Activated T-cell treated with anti-CD3 and anti-CD28 coated beads for 48 hours (primary cell): ENCODE data around the gene TNRC6C.
"Not testable (repeated sequence)": the region's sequence is repeated elsewhere in the genome, so short reads cannot be mapped to it uniquely, and the experiment has no call there.

ENCODE experiments used
- DNase-seq: peaks from one replicate; pipeline ENCODE4 v3.0.0-alpha.2; 2020; ENCODE audit warnings: low read depth

TNRC6C gene

DNA sequence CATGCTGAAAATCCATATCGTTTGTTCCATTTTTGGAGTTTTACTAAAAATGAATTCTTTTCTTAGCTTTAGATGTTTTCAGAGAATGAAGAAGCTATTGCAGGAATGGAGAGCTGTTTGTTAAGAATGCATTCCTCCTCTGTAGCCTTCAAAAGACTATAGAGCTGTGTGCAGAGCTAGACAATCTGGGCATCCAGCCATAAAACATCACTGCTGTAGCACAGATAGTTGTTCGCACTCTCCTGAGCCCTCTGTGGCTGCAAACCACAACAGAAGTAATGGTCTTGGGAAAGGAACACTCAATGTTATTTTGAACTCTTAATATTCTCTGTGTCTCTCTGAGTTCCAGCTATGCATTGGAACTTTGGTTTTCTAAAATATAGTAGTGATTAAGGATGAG is 4.9 kb downstream of the TNRC6C start:
- DNase-seq = no peak

DNA sequence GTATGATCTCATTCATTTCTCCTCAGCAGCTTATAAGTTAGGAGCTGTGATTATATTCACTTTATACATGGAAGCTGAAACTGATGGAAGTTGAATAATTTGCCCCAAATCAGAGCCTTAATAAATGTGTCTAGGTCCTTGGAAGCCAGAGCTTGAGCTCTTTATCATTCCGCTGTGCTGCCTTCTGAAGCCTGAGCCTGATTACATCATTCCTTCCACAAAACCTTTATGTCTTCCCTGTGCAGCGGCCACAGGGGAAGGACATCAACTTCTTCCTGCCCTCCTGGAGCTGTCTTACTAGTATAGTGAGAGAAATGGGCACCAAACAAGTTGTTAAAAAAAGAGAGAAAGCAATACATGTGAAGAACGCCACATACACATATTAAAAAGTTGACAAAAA is 6.8 kb downstream of the TNRC6C start:
- no peak for DNase-seq

DNA sequence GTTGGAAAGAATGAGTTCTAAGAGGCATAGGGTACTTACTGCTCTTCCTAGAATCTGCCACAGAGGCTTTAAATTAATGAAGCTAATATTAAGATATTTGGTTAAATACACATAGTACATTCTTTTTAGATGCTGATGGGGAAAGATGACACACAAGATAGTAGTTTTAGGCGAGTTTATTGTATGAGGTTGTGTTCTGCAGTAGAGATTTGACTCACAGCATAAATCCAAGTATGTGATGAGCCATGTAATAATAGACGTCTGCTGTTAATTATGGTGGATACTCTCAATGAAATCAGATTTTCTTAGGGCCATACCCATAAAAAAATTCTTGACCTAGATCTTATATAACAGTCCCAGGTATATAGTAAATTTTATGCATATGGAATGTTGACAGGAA is 8.0 kb downstream of the TNRC6C start:
- DNase-seq = no peak

DNA sequence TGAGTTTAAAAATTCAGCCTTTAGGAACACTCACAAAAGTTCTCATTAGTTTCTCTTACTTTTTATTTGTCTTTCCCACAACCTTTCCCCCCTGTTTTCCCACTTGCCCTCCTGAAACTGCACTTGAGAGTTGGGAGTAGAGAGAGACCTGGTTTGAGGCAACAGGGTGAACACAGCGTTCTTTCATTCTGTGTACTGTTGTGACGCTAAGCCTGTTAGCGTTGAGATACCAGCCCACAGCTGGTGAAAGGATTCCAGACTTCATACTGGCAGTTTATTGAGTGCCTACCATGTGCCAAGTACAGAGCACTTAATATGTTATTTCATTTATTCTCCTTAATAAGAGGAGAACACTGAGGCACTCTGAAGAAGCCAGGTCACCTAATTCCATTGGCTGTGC is 10.3 kb downstream of the TNRC6C start:
- DNase-seq = no peak

DNA sequence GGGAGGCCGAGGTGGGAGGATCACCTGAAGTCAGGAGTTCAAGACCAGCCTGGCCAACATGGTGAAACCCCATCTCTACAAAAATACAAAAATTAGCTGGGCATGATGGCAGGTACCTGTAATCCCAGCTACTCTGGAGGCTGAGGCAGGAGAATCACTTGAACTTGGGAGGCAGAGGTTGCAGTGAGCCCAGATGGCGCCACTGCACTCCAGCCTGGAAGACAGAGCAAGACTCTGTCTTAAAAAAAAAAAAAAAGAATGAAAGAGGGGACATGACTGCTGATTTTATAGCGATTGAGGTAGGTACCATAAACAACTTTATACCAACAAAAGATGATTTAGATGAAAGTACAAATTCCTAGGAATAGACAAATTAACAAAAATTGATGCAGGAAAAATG is 13.8 kb downstream of the TNRC6C start:
- not testable (repeated sequence) for DNase-seq

DNA sequence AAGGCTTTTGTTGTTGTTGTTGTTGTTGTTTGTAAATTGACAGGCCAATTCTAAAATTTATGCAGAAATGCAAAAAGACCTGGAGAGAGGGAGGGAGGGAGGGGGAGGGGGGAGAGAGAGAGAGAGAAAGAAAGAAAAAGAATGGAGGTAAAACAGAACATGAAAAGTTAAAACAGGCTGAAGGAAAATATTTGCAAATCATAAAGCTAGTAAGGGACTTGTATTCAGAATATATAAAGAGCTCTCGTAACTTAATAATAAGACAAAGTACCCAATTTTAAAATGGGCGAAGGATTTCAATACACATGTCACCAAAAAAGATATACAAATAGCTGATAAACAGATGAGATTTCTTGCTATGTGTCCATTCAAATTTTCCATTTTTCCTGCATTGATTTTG is 15.4 kb downstream of the TNRC6C start:
- no peak for DNase-seq

DNA sequence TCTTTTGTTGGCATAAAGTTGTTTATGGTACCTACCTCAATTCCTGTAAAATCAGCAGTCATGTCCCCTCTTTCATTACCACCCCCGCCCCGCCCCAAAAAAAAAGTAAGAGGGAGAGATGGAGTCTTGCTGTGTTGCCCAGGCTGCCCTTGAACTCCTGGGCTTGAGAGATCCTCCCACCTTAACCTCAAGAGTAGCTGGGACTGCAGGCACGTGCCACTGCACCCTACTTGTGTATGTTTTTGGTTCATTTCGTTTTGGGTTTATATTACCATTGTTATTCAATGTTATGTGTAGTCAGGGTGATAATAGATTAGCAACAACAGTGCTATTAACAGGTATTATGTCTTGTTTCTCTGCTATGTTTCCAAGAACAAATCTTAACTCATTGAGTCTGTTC is 15.9 kb downstream of the TNRC6C start:
- no peak for DNase-seq

DNA sequence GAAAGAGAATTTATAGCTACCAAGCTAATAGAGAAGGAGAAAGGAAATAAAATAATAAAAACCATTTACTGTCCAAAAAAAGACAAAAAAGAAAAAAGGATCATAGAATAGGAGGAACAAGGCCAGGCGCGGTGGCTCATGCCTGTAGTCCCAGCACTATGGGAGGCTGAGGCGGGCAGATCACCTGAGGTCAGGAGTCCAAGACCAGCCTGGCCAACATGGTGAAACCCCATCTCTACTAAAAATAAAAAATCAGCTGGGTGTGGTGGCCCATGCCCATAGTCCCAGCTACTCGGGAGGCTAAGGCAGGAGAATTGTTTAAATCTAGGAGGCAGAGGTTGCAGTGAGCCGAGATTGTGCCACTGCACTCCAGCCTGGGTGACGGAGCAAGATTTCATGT is 23.9 kb downstream of the TNRC6C start:
- DNase-seq = not testable (repeated sequence)

DNA sequence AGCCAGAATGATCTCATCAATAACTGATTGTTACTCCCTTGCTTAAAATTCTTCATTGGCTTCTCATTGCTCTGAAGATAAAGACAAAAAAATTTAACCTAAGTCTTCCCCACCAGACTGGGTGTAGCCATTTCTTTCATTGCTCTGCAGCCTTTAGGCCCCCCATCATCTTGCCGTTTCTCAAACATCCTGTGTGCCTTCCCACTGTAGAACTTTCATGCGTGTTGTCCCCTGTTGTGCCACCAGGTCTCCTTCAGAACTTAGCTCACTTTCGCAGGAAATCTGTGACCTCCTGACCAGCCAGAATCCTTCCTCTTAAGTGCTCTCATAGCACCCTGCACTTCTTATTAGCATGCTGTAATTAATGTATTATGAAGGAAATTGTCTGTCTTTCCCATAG is 31.8 kb downstream of the TNRC6C start:
- DNase-seq = no peak

DNA sequence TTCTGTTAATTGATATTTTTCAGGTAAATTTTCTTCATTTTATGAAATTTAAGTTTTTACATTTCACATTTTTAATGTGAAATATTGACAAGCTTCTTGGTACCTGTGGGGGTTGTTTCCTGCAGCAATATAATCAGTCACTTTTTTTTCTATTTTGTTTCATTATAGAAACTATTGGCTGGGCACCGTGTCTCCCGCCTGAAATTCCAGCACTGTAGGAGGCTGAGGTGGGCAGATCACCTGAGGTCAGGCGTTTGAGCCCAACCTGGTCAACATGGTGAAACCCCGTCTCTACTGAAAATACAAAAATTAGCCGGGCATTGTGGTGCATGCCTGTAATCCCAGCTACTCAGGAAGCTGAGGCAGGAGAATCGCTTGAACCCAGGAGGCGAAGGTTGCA is 35.2 kb downstream of the TNRC6C start:
- not testable (repeated sequence) for DNase-seq

DNA sequence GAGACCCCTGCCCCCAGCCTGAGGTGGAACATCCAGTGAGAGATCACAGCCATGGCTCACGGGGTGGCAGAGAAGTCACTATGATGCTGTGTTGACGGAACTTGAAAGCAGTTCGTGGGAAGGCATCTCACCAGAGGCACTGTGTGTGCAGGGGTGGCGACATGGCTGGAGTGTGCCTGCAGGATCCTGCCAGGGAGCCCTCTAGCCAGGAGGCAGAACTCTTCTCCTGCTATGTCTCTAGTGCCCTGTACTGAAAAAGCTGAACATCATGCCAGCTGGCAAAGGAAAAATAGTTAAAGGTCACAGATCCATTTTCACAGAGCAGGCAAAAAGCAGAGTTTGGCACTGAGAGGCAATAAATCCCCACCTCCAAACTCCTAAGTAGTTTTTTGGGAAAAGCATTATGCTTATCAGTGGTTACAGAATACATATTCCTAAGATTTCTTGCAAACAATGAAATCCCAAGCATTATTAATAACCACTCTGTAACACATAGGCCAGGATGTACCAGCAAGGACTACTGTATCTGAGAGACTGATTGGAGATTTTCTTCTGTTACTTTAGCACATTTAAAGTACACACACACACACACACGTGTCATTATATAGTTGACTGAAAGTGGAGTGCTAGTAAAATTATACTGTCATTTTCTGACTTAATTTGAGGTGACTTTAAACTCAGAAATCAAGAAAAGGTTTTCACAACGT is 36.8 kb downstream of the TNRC6C start:
- no peak for DNase-seq

DNA sequence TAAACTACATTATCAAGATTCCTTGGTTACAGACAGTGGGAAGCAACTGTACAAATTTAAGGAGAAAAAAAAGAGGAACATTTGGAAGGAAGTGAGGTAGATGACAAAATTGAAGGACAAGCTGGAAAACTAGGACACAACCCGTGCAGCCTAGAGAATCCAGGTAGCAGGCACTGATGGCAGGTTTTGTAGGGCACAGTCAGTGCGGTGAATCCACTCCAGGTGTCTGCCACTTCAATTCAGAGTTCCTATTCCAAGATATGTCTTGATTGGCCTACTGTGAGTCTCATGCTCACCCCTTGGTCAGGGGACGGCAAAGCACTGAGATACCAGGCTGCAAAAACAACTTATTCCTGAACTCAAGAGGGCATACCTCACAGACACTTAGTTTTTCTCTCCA is 37.8 kb downstream of the TNRC6C start:
- DNase-seq = no peak

DNA sequence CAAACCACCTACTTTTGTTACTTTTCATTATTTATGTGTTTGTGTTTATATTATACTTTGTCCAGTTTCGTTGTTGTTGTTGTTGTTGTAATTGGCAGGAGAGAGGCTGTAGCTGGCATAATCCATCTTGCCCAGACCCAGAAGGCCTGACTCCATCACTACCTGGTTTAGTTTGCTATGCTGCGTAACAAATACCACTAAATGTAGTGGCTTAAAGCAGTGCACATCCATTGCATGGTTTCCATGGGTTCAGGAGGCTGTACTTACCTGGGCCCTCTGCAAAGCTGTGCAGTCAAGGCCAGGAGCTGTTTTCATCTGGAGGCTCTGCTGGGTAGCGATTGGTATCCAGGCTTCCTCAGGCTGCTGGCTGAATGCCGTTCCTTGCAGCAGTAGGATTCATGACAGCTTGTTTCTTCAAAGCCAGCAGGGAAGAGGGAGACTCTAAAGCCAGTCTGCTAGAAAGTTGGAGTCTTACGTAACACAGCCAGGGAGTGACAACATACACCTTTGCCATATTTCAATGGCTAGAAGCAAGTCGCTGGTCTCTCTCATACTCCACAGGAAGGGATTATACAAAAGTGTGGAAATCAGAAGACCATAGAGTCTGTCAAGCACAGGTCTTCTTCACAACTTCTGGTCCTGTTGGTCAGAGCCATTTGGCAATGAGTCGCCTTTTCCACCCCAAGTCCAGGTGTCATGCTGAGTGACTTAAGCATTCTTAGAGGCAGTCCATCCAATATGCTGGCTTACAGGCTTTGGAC is 41.1 kb downstream of the TNRC6C start:
- no peak for DNase-seq

DNA sequence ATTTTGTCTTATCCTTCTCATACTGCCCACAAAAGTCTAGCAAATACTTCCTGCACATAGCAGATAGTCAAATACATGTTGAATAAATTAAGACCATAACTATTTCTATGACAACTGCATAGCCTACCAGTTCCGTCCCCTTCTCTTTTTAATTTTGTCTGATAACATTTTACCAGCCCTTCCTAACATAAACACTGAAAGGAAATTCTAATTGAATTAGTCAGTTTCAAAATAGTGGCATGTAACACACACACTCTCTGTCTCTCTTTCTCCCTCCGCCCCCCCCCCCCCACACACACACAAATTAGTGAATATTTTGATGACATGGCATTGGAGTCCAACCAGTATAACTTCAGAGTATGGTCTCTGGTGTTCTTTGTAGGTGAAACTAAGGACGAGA is 41.8 kb downstream of the TNRC6C start:
- DNase-seq = no peak

DNA sequence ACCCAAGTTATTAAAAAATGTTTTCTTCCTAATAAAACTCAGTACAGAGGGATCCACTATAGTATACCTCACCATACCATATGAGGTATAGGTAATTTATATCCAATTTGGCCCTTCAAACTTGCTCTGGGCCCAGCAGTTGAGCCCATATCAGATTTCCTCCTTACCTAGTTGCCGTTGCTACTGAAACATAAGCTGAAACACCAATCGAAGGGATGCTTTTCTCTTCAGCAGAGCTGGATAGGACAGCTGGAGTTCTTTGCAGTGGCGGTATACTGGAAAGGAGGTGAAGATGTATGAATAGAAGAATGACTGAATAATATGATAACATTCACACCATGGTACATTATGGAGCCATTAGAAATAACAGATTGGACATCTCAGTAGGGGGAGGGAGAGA is 42.7 kb downstream of the TNRC6C start:
- no peak for DNase-seq

DNA sequence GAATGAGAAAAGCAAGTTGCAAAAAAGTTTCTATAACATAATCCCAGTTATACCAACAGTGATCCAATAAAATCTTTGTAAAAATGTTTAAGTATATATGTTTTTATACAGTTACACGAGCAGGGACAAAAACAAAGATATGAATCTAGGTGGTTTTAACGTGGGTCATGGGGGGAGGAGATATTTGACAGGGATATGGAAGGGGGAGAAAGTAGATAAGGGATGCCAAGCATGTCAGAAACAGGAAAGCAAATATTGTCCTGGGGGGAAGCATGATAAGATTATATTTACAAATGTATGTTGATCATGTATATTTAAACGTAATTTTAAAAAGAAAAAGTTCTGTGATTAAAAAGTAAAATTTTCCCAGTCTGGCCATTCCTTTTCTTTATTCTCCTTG is 43.1 kb downstream of the TNRC6C start:
- no peak for DNase-seq

DNA sequence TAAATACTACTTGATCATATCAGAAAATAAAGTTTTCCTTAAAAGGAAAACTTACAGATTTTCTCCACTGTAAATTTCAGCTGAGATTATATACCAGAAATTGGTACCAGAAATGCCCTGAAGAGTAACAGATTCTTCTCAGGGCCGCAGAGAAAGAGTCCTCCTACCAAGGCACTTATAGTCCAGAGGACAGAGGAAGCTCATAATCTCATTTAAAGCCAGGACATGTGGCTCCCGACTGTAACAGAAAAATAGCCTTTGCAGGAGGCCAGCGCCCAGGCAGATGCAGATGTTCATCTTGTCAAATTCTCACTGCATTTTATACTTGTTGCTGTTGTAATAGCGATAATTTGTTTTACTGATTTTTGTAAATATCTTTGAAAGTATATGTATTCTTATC is 43.7 kb downstream of the TNRC6C start:
- DNase-seq = no peak

DNA sequence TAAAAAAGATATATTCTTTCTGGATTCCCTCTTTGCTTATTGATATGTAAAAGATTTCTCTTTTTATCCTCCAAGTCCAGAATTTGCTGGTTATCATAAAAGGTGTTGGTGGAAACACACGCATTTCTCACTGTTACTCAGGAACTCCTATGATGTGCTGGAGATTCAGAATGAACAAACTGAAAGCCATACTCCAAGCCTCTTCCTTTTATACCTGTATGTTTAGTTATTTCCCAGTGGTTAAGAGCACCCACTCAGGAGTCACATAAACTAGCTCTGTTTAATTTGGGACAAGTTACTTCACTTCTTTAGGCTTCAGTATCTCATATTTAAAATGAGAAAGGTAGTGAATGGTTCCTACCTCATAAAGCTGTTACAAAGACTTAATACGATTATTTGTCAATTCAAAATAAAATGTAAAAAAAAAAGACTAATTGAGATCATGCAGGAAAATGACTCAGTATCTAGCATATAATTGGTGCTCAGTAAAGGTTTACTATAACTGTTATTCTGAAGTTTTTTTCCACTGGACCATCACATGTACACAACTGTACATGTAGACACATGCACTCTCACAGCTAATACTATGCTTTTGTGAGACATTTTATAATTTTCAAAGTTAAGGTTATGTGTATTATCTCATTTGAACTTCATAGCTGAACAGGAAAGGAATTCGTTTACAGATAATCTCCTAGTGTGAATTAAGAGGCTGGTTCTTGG is 47.1 kb downstream of the TNRC6C start:
- DNase-seq = no peak

DNA sequence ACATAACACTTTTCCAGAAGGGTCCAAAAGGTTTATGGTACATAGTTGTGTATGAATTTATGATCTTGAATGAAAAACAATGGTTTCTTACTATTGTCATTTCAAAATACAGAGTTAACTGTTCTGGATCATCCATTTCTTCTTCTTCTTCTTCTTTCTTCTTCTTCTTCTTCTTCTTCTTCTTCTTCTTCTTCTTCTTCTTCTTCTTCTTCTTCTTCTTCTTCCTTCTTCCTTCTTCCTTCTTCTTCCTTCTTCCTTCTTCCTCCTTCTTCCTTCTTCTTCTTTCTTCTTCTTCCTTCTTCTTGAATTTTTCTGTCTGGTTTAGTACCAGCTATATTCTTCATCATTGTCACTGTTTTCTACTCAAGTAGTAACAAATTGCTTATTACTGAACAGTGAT is 47.8 kb downstream of the TNRC6C start:
- DNase-seq = no peak

DNA sequence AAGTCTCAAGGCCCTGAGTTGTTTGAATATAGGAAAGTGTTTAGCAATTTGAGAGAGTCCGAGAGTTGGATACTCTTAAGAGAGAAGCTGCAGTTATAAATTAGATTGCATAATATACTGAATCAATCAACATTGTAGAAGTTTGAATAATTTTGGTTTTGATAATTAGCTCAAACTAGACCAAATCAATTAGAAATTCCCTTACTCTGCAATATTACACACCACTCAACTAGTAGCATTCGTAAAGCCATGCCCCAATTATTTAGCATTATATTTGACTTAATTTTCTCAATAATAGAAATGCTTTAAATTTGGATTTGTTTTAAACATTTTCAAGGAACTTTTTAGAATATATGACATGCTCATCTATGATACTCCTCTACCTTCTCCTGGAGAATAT is 49.1 kb downstream of the TNRC6C start:
- no peak for DNase-seq

DNA sequence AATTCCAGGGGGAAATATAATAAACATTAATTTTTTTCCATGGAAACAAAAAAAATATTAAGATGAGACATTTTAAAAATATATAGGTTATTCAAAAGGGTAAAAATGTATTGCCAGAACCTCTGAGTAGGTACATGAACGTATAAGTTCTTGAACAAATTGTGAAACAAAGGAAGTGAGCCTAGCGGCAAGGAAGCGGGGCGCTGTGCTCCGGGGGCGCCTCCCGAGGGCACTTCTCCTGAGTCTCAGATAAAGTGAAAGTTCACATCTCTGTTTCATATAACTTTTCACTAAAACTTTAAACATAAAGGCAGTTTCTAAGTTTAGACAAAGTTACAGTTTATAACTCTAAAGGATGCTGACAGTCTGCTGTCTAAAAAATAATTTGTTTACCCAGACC is 52.3 kb downstream of the TNRC6C start:
- no peak for DNase-seq

DNA sequence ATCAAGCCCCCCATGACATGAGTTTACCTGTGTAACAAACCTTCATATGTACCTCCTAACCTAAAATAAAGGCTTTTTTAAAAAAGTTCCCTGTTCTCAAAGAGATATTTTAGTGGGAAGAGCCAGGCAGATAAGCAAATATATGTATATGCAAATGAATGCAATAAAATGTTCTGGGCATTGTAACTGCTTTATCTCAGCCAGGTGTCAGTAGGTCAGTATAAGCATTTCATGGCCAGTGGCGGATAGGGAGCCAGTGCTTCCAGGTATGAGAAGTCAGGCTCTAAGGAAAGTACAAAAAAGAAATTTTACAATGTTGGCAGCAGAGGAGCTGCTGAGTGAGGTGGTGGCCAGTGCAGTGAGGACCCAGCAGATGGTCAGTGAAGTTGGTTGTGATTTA is 53.9 kb downstream of the TNRC6C start:
- no peak for DNase-seq
